Astrocyte of the spinal cord (primary cell): ENCODE data around the gene IRF3.

Experiments used
- DNase-seq: peaks from one replicate; pipeline ENCODE4 v3.0.0; 2011; ENCODE audit warnings: low read depth, low spot score
- H3K4me3 ChIP-seq: 2 replicates; pipeline ENCODE4 v1.5.1; 2011; ENCODE audit warnings: low read depth, mild to moderate bottlenecking, low read length, moderate library complexity
- in situ Hi-C: cut with HindIII; loops from 2 replicates; pipeline ENCODE4 v1.10.0; 2017; ENCODE audit warnings: low sequenced_read_pairs
- TF ChIP-seq, protein P1 (sequence below): IDR thresholded peaks from 2 replicates; pipeline ENCODE4 v1.5.1; 2012; ENCODE audit warnings: low read depth, mild to moderate bottlenecking, low read length, inconsistent platforms

Gene IRF3

DNA sequence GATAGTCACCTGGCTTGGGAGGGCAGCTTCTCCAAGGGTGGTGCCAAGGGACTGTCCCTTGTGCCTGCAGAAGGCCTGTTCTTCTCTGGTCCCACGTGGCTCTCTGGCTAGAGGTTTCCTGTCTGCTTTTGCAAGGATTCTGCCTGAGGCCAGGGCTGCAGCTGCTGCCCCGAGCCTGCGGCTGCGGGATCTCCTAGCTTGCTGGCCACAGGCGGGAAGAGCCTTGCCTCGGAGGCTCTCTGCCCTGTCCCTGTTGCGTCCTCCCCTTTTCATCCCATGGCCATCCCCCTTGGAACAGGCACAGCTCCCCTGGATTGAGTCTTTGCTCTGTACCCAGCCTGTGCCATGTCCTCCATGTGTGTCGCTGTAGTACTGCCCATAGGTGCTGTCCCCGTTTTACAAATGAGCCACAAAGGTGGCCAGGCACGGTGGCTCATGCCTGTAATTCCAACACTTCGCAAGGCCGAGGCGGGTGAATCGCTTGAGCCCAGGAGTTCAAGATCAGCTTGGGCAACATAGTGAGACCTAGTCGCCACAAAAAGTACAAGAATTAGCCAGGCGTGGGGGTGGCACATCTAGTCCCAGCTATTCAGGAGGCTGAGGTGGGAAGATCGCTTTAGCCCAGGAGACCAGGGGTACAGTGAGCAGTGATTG, 9.1 kb downstream of the IRF3 start:
- TF ChIP-seq, protein P1, sequence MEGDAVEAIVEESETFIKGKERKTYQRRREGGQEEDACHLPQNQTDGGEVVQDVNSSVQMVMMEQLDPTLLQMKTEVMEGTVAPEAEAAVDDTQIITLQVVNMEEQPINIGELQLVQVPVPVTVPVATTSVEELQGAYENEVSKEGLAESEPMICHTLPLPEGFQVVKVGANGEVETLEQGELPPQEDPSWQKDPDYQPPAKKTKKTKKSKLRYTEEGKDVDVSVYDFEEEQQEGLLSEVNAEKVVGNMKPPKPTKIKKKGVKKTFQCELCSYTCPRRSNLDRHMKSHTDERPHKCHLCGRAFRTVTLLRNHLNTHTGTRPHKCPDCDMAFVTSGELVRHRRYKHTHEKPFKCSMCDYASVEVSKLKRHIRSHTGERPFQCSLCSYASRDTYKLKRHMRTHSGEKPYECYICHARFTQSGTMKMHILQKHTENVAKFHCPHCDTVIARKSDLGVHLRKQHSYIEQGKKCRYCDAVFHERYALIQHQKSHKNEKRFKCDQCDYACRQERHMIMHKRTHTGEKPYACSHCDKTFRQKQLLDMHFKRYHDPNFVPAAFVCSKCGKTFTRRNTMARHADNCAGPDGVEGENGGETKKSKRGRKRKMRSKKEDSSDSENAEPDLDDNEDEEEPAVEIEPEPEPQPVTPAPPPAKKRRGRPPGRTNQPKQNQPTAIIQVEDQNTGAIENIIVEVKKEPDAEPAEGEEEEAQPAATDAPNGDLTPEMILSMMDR: no peak
- H3K4me3 ChIP-seq: no peak overlapping the region
- no peak for DNase-seq
- in situ Hi-C loops: no loop called here

DNA sequence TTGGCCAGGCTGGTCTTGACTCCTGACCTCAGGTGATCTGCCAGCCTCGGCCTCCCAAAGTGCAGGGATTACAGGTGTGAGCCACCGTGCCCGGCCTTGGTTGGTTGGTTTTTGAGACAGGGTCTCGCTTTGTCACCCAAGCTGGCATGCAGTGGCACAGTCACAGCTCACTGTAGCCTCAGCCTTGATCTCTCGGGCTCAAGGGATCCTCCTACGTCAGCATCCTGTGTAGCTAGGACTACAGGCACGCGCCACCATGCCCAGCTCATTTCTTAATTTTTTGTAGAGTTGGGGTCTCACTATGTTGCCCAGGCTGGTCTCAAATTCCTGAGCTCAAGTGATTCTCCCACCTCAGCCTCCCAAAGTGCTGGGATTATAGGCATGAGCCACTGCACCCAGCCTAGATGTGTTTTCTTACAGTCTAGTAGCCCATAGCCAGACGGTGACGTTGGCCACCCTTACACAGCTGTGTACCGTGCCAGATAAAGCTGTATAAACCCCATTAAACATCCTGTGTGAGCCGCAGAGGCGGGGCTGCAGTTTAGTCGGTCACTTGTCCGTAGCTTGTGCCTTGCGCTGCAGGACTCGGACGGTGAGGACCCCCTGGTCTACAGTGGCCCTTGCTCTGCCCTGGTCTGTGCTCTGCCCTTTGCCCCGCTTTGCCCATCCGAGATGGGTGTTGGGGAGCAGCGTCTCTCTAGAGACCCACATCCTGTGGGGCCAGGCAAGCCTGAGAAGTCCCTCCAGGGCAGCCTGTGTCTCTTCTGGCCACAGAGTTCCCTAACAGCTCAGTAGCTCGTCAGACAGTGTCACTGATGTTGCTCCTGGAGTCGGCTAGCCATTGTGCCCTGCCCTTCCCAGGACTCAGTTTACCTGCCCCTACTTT, 9.8 kb downstream of the IRF3 start:
- in situ Hi-C loops: no loop called here
- TF ChIP-seq, protein P1: no peak
- H3K4me3 ChIP-seq: no peak overlapping the region
- DNase-seq: no peak

DNA sequence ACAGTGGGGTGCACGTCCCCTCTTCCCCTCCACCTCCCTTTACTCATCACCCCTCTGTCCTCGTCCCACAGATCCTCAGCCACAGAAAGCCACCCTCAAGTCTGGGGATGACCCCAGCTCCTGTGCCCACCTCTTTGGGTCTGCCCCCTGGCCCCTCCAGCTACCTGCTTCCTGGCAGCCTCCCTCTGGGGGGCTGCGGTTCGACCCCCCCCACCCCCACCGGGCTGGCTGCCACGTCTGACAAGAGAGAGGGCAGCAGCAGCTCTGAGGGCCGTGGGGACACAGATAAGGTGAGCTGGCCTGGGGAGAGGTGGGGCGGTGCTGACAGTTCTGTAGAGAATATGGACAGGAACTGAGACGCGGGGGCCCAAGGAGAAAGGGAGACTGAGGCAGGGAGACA, 11.1 kb downstream of the IRF3 start:
- TF ChIP-seq, protein P1: no peak
- in situ Hi-C loops: no loop called here
- DNase-seq: no peak
- no peak overlapping the region for H3K4me3 ChIP-seq

DNA sequence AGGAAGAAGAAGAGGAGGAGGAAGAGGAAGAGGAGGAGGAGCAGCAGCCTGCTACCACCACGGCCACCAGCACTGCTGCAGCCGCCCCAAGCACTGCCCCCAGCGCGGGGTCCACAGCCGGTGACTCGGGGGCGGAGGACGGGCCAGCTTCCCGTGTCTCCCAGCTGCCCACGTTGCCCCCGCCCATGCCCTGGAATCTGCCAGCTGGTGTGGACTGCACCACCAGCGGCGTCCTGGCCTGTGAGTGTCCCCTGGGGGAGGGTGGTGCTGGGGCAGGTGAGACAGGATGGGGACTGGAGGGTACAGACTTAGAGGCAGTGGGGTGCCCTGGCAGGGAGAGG, 12.2 kb downstream of the IRF3 start:
- in situ Hi-C loops: no loop called here
- TF ChIP-seq, protein P1: no peak
- DNase-seq: no peak
- H3K4me3 ChIP-seq: no peak overlapping the region

DNA sequence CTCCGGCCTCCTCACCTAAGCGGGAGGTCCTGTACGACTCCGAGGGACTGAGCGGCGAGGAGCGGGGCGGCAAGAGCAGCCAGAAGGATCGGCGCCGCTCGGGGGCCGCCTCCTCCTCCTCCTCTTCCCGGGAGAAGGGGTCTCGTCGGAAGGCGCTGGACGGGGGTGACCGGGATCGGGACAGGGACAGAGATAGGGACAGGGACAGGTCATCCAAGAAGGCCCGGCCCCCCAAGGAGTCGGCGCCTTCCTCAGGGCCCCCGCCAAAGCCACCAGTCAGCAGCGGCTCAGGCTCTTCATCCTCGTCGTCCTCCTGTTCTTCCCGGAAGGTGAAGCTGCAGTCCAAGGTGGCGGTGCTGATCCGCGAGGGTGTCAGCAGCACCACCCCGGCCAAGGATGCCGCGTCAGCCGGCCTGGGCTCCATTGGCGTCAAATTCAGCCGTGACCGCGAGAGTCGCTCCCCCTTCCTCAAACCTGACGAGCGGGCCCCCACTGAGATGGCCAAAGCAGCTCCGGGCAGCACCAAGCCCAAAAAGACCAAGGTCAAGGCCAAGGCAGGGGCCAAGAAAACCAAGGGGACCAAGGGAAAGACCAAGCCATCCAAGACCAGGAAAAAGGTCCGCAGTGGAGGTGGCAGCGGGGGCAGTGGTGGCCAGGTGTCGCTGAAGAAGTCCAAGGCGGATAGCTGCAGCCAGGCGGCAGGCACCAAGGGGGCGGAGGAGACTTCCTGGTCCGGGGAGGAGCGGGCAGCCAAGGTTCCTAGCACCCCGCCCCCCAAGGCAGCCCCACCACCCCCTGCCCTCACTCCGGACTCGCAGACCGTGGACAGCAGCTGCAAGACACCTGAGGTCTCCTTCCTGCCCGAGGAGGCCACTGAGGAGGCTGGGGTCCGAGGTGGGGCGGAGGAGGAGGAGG, 12.8 kb downstream of the IRF3 start:
- in situ Hi-C loops: no loop called here
- TF ChIP-seq, protein P1: no peak
- no peak overlapping the region for H3K4me3 ChIP-seq
- DNase-seq: no peak

DNA sequence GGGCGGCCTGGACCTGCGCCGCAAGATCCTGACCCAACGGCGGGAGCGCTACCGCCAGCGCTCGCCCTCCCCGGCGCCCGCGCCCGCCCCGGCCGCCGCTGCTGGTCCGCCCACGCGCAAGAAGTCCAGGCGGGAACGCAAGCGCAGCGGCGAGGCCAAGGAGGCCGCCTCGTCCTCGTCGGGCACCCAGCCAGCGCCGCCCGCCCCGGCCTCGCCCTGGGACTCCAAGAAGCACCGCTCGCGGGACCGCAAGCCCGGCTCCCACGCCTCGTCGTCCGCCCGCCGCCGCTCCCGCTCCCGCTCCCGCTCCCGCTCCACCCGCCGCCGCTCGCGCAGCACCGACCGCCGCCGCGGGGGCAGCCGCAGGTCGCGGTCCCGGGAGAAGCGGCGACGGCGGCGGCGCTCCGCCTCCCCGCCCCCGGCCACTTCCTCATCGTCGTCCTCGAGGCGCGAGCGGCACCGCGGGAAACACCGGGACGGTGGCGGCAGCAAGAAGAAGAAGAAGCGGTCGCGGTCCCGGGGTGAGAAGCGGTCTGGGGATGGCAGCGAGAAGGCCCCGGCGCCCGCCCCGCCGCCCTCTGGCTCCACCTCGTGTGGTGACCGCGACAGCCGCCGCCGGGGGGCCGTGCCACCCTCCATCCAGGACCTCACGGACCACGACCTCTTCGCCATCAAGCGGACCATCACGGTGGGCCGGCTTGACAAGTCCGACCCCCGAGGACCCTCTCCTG, 13.7 kb downstream of the IRF3 start:
- in situ Hi-C loops: no loop called here
- DNase-seq: no peak
- H3K4me3 ChIP-seq: no peak overlapping the region
- TF ChIP-seq, protein P1: no peak
